ENCODE data around the gene MPC2.
"Not testable (repeated sequence)": the region's sequence is repeated elsewhere in the genome, so short reads cannot be mapped to it uniquely, and the experiment has no call there.

Gene MPC2

GRCh38 chr1:167905182-167905581, 31.7 kb downstream of the MPC2 start:
- DNase-seq (ENCODE audit: low read depth in 3 of 3) = no peak

- no peak for DNase-seq (ENCODE audit: low read depth in 3 of 3)
Observed at GRCh38 chr1:167904652-167905130, 32.2 kb downstream of the MPC2 start.

- no peak for DNase-seq (ENCODE audit: low read depth in 3 of 3)
Observed at GRCh38 chr1:167900907-167901306, 36.0 kb downstream of the MPC2 start.

- DNase-seq (ENCODE audit: low read depth in 3 of 3) = no peak
Observed at GRCh38 chr1:167899253-167899681, 37.6 kb downstream of the MPC2 start.

GRCh38 chr1:167898578-167899222, 38.2 kb downstream of the MPC2 start:
- DNase-seq (ENCODE audit: low read depth in 3 of 3) = no peak

GRCh38 chr1:167893798-167894197, 43.1 kb downstream of the MPC2 start:
- DNase-seq (ENCODE audit: low read depth in 3 of 3) = no peak

GRCh38 chr1:167890400-167890799, 46.5 kb downstream of the MPC2 start:
- no peak for DNase-seq (ENCODE audit: low read depth in 3 of 3)

- DNase-seq (ENCODE audit: low read depth in 3 of 3) = not testable (repeated sequence)
Observed at GRCh38 chr1:167887187-167887586, 49.7 kb downstream of the MPC2 start.

GRCh38 chr1:167882376-167882775, 54.5 kb downstream of the MPC2 start:
- DNase-seq (ENCODE audit: low read depth in 3 of 3) = no peak

GRCh38 chr1:167881786-167882185, 55.1 kb downstream of the MPC2 start:
- DNase-seq (ENCODE audit: low read depth in 3 of 3) = no peak

- no peak for DNase-seq (ENCODE audit: low read depth in 3 of 3)
Observed at GRCh38 chr1:167881069-167881468, 55.8 kb downstream of the MPC2 start.

- no peak for DNase-seq (ENCODE audit: low read depth in 3 of 3)
Observed at GRCh38 chr1:167880580-167881021, 56.3 kb downstream of the MPC2 start.

- DNase-seq (ENCODE audit: low read depth in 3 of 3) = no peak
Observed at GRCh38 chr1:167879508-167879907, 57.4 kb downstream of the MPC2 start.

- DNase-seq (ENCODE audit: low read depth in 3 of 3) = no peak
Observed at GRCh38 chr1:167878372-167879160, 58.3 kb downstream of the MPC2 start.

- no peak for DNase-seq (ENCODE audit: low read depth in 3 of 3)
Observed at GRCh38 chr1:167876597-167877175, 60.2 kb downstream of the MPC2 start.

GRCh38 chr1:167871331-167871730, 65.5 kb downstream of the MPC2 start:
- DNase-seq (ENCODE audit: low read depth in 3 of 3) = no peak

GRCh38 chr1:167869157-167870001, 67.5 kb downstream of the MPC2 start:
- DNase-seq (ENCODE audit: low read depth in 3 of 3) = not testable (repeated sequence)

- DNase-seq (ENCODE audit: low read depth in 3 of 3) = not testable (repeated sequence)
Observed at GRCh38 chr1:167866739-167867414, 70.0 kb downstream of the MPC2 start.

Data from stimulated activated CD4-positive, alpha-beta T cell treated with anti-CD3 and anti-CD28 coated beads, TNF-alpha, amount 100 ng/mL, for 24 hours (primary cell).